RWPE1 (cell line): ENCODE data around the gene HOXD13.

Experiments
- CTCF ChIA-PET: fragments of 350-600 bp; sonication (Branson Sonifier 250); formaldehyde crosslinking; extraction: SDS; loops from one replicate; lab custom pipeline; 2021; lab: Yijun Ruan, JAX
- POLR2A ChIA-PET: fragments of 400-600 bp; formaldehyde crosslinking; extraction: SDS; loops from one replicate; lab custom pipeline; 2020; ENCODE audit warnings: antibody characterized with exemption; ENCODE audit not compliant: low non-redundant PET; lab: Yijun Ruan, JAX
- DNase-seq: peaks from one replicate; pipeline ENCODE4 v3.0.0; 2012; ENCODE audit warnings: low spot score
- H3K27ac ChIP-seq: fragments of 450-650 bp; 2 replicates; pipeline ENCODE4 v1.5.1; 2017
- CTCF ChIP-seq: fragments of 450-650 bp; conservative IDR thresholded peaks from 2 replicates; pipeline ENCODE4 v1.5.1; 2017; ENCODE audit warnings: low read depth, mild to moderate bottlenecking

HOXD13 gene

DNA sequence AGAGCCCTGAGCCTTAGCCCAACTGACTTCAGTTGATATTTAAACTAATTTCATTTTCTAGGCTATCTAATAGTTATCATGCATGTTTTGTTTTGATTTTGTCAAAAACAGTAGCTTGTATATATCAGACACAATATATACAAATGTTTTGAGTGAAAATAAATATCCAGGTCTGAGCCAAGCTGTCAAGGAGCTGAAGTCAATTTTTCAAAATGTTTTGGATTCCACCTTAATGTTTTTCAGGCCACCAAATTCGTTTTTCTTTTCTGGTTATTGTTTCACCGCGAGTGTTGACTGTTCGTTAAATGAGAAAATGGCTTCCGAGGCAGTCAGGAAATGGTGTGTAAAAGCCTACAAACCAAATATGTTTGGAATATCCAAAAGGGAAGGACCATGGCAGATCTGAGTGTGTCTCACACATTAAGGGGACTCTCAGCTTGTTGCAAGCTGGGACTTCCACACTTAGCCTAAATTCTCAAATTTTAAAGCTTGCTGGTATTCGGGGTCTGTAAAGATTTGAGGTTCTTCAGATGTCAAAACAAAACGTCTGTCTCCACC, 9.9 kb downstream of the HOXD13 start:
- ChIA-PET POLR2A (no interaction called here), CTCF (interaction anchor here (0.6 to 1.4 kb wide), 4 partner anchors 9 to 1061 kb away, joined by 3 to 6 read pairs (median 4); no protein-coding TSS in a partner anchor)
- DNase-seq: no peak
- TF ChIP-seq CTCF: no peak
- no peak overlapping the region for H3K27ac ChIP-seq

GRCh38 chr2:176103194-176103593, 10.7 kb downstream of the HOXD13 start:
- peak overlapping the region; percentile 98 for H3K27ac ChIP-seq
- no peak for DNase-seq
- no peak for TF ChIP-seq CTCF
- ChIA-PET CTCF (no interaction called here), POLR2A (interaction anchor here (0.8 kb wide), 1 partner anchor 1121 kb away, joined by 12 read pairs; no protein-coding TSS in a partner anchor)

DNA sequence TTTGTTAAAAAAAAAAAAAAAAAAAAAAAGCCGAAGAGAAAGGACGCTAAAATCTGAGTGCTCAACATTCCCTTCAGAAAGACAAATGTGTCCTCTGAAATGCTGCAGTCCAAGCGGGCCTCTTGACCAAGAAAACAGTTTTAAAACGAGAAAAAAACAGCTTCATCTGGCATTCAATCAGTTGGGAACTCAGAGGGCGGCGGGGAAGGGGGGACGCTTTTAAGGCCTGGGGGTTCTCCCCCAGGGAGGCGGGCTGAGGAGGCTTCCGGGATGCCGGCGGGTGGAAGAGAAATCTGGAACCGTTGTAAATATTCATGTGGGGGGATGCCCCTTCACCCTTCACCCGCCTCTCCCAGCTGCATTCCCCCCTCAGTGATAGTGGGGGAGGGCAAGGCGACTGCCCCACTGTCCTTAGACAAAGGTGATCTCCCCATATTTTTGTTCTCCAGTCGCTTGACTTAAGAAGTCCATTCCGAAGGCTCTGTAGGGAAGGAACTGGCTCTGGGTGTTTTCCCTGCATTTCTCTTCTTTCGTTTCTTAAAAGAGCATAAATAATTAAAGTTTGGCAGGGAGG, 11.3 kb downstream of the HOXD13 start:
- ChIA-PET CTCF (interaction anchor here (0.7 to 1.3 kb wide), 3 partner anchors 10 to 530 kb away, joined by 3 to 4 read pairs (median 3); no protein-coding TSS in a partner anchor), POLR2A (interaction anchor here (0.8 kb wide), 1 partner anchor 1120 kb away, joined by 12 read pairs; no protein-coding TSS in a partner anchor)
- TF ChIP-seq CTCF: no peak
- peak overlapping the region; percentile 98 for H3K27ac ChIP-seq
- no peak for DNase-seq

DNA sequence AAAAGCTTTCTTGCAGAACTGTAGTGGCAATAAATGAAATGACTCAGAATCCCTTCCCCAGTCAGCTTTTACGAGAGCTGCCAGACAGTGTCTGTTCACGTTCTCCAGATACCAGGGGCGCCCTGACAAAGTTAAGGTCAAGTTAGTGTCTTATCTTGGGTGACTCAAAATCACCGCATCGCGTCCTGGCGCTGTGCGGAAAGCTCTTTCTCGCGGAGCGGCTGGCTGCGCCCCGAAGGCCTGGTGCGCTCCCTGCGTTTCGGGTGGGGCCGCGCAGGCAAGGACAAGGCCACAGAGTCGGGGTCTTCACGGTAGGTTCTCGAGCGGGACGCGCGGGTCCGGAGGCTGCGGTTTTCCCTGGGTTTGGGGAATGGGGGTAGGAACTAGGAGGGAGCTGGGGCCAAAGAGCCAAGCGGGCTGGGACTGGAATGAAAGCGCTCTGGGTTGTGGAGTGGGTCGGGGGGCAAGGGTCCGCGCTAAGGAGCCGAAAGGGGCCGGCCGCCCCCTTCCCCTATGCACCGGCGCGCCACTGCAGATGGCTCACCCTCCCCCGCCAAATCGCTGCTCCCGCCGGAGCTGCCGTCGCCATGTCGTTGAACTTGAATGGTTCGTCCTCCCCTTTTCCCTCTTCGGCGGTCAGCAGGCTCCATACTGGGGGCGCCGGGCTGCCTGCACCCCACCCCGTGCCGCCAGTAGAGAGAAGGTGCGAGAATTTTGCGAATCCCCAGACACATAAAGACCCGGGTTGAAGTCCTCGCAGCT, 12.0 kb downstream of the HOXD13 start:
- ChIA-PET POLR2A (interaction anchor here (0.8 kb wide), 1 partner anchor 1120 kb away, joined by 12 read pairs; no protein-coding TSS in a partner anchor), CTCF (interaction anchor here (0.7 to 1.3 kb wide), 5 partner anchors 11 to 710 kb away, joined by 3 to 5 read pairs (median 3); no protein-coding TSS in a partner anchor)
- no peak for DNase-seq
- TF ChIP-seq CTCF: no peak
- peak overlapping the region; percentile 98 for H3K27ac ChIP-seq

- ChIA-PET CTCF (interaction anchor here (0.7 to 1.3 kb wide), 4 partner anchors 12 to 709 kb away, joined by 3 to 5 read pairs (median 4); no protein-coding TSS in a partner anchor), POLR2A (no interaction called here)
- no peak for TF ChIP-seq CTCF
These were observed 12.7 kb downstream of the HOXD13 start for GRCh38 chr2:176105078-176105729.

More at GRCh38 chr2:176105078-176105729, 12.7 kb downstream of the HOXD13 start:
- H3K27ac ChIP-seq: peak overlapping the region; percentile 98
- no peak for DNase-seq
